Bronchial epithelial cell (primary cell): ENCODE data around the gene DNAJA3. TPM values are rescaled to one million over a fixed set of nuclear protein-coding genes. Genes with fewer than 3 reads are reported as not detected.
A peak's percentile ranks its signal among the peaks of the same experiment; 100 is the strongest.
"Not testable (repeated sequence)": the region's sequence is repeated elsewhere in the genome, so short reads cannot be mapped to it uniquely, and the experiment has no call there.

ENCODE experiments used
- DNase-seq: peaks from one replicate; pipeline ENCODE4 v3.0.0-alpha.2; 2010; ENCODE audit warnings: low read depth
- FAIRE-seq: peaks from 2 replicates; lab custom pipeline; 2011; peaks lifted over from hg19 to GRCh38; lab: Jason Lieb, UNC
- H3K27me3 ChIP-seq: 2 replicates; pipeline ENCODE4 v1.5.1; 2011; ENCODE audit warnings: low read length; ENCODE audit not compliant: control insufficient read depth, insufficient read depth
- H3K36me3 ChIP-seq: 2 replicates; pipeline ENCODE4 v1.5.1; 2011; ENCODE audit warnings: low read length; ENCODE audit not compliant: control insufficient read depth, insufficient read depth
- H3K4me3 ChIP-seq: 2 replicates; pipeline ENCODE4 v1.5.1; 2011; ENCODE audit warnings: mild to moderate bottlenecking, low read depth, low read length, control low read depth
- CTCF ChIP-seq: IDR thresholded peaks from 2 replicates; pipeline ENCODE4 v1.5.1; 2011; ENCODE audit warnings: mild to moderate bottlenecking, moderate library complexity, low read length, control low read depth, inconsistent platforms; ENCODE audit not compliant: insufficient read depth, severe bottlenecking
- total RNA-seq: library from RNA; depleted of rRNA; stranded (reverse); fragments of >200 nt; gene quantifications from 2 replicates; pipeline ENCODE4 v1.2.1, GENCODE V29; 2014

Gene DNAJA3
- total RNA-seq, 1 donor from 2014 or later: 74.8 TPM

- DNase-seq (no peak), FAIRE-seq (no peak)
- H3K36me3 ChIP-seq: peaks cover 11% of the 10 kb centered on the region
- no peaks in the 10 kb centered on the region for H3K27me3 ChIP-seq
- H3K4me3 ChIP-seq: no peak overlapping the region
- no peak for TF ChIP-seq CTCF
These were observed 33.9 kb upstream of the DNAJA3 start for GRCh38 chr16:4391631-4392381.

GRCh38 chr16:4392382-4393239, 33.1 kb upstream of the DNAJA3 start:
- DNase-seq: peak; percentile 62

GRCh38 chr16:4393240-4393600, 32.4 kb upstream of the DNAJA3 start:
- H3K4me3 ChIP-seq: no peak overlapping the region
- TF ChIP-seq CTCF: no peak
- FAIRE-seq (peak; percentile 93), DNase-seq (peak; percentile 72)
- H3K36me3 ChIP-seq: peaks cover 7% of the 10 kb centered on the region
- H3K27me3 ChIP-seq: no peaks in the 10 kb centered on the region

More at GRCh38 chr16:4392382-4393239, 33.1 kb upstream of the DNAJA3 start:
- no peak for FAIRE-seq
- H3K27me3 ChIP-seq: no peaks in the 10 kb centered on the region
- TF ChIP-seq CTCF: no peak
- H3K4me3 ChIP-seq: no peak overlapping the region
- H3K36me3 ChIP-seq: peaks cover 10% of the 10 kb centered on the region

- not testable (repeated sequence) for H3K4me3 ChIP-seq, DNase-seq, H3K27me3 ChIP-seq, FAIRE-seq, H3K36me3 ChIP-seq
These were observed 31.8 kb upstream of the DNAJA3 start for GRCh38 chr16:4393850-4394249.

- FAIRE-seq (no peak), DNase-seq (no peak)
- H3K27me3 ChIP-seq: no peaks in the 10 kb centered on the region
- H3K4me3 ChIP-seq: no peak overlapping the region
- TF ChIP-seq CTCF: no peak
- H3K36me3 ChIP-seq: peaks cover 5% of the 10 kb centered on the region
These were observed 30.5 kb upstream of the DNAJA3 start for GRCh38 chr16:4395055-4395726.
